Osteoblast (primary cell): ENCODE data around the gene RNF14. TPM values are rescaled to one million over a fixed set of nuclear protein-coding genes. Genes with fewer than 3 reads are reported as not detected.

Experiments
- DNase-seq: peaks from one replicate; pipeline ENCODE4 v3.0.0; 2011; ENCODE audit warnings: low spot score, mixed read lengths; ENCODE audit not compliant: insufficient read length; ENCODE audit errors: missing footprints
- H2AFZ ChIP-seq: 2 replicates; pipeline ENCODE4 v1.6.0; 2011; ENCODE audit warnings: mild to moderate bottlenecking, low read length
- H3K27ac ChIP-seq: 2 replicates; pipeline ENCODE4 v1.5.1; 2011; ENCODE audit warnings: mild to moderate bottlenecking, low read depth, low read length, moderate library complexity
- H3K27me3 ChIP-seq: 2 replicates; pipeline ENCODE4 v1.6.0; 2012; ENCODE audit warnings: mild to moderate bottlenecking, control low read depth, inconsistent platforms, low read length, moderate library complexity; ENCODE audit not compliant: insufficient read depth
- H3K36me3 ChIP-seq: 2 replicates; pipeline ENCODE4 v1.5.1; 2011; ENCODE audit warnings: mild to moderate bottlenecking, low read length, control low read depth, moderate library complexity; ENCODE audit not compliant: insufficient read depth
- H3K4me1 ChIP-seq: 2 replicates; pipeline ENCODE4 v1.5.1; 2011; ENCODE audit warnings: mild to moderate bottlenecking, low read length, control low read depth, moderate library complexity; ENCODE audit not compliant: insufficient read depth
- H3K4me2 ChIP-seq: 2 replicates; pipeline ENCODE4 v1.6.0; 2011; ENCODE audit warnings: mild to moderate bottlenecking, low read length; ENCODE audit not compliant: insufficient read depth
- H3K4me3 ChIP-seq: fragments of 200-600 bp; sonication (generic); 3 replicates; pipeline ENCODE4 v1.5.1; 2012; ENCODE audit warnings: mild to moderate bottlenecking, low read length, inconsistent platforms; ENCODE audit not compliant: insufficient read depth
- H3K79me2 ChIP-seq: 2 replicates; pipeline ENCODE4 v1.6.0; 2012; ENCODE audit warnings: mild to moderate bottlenecking, low read length, control low read depth, inconsistent platforms; ENCODE audit not compliant: insufficient read depth
- H3K9me3 ChIP-seq: 2 replicates; pipeline ENCODE4 v1.5.1; 2011; ENCODE audit warnings: low read depth, low read length, control low read depth
- H4K20me1 ChIP-seq: 2 replicates; pipeline ENCODE4 v1.6.0; 2012; ENCODE audit warnings: mild to moderate bottlenecking, low read length, control low read depth; ENCODE audit not compliant: insufficient read depth
- CTCF ChIP-seq: IDR thresholded peaks from 2 replicates; pipeline ENCODE4 v1.5.1; 2011; ENCODE audit warnings: mild to moderate bottlenecking, low read depth, low read length, moderate library complexity; ENCODE audit errors: extremely low read depth
- total RNA-seq: library from RNA; depleted of rRNA; stranded (reverse); fragments of >200 nt; gene quantifications from 2 replicates; pipeline ENCODE4 v1.2.3, GENCODE V29; 2012

RNF14 gene
- total RNA-seq, 1 donor: 90.8 TPM

DNA sequence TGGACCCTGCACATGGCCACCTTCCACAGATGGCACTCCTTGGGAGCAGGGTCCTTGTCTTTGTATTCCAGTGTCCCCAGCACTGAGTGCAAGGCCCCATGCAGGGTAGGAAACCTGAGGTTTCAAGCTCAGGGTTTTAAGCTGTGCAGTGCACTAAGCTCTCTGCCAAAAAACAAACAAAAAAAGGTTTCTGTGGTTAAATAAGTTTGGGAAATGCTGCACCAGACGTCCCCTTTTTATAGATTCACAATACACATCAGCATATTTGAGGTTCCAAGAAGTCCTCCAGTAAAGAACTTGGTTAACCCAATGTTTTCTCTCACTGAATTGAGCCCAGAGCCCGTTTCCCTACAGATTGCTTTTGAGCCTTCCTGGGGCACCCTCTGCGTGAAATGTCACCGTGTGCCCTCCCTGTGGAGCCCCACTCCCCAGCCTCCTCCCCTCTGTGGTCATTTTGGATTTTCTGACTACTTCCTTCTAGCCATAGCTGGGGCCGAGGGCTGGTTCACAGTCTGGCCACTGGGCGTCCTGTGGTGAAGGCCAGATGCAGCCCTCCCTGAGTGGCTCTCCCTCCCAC lies 28.1 kb upstream of the RNF14 start:
- peaks cover 2% of the 10 kb centered on the region for H4K20me1 ChIP-seq
- peaks cover 18% of the 10 kb centered on the region for H3K4me1 ChIP-seq
- H3K27ac ChIP-seq: peak overlapping the region; percentile 3
- peak; percentile 93 for DNase-seq
- H3K27me3 ChIP-seq: peaks cover 3% of the 10 kb centered on the region
- H2AFZ ChIP-seq: no peak overlapping the region
- no peak overlapping the region for H3K4me3 ChIP-seq
- H3K36me3 ChIP-seq: peaks cover 33% of the 10 kb centered on the region
- peak overlapping the region; percentile 40 for H3K4me2 ChIP-seq
- no peaks in the 10 kb centered on the region for H3K9me3 ChIP-seq
- H3K79me2 ChIP-seq: no peaks in the 10 kb centered on the region
- TF ChIP-seq CTCF: peak; percentile 42

- Histone ChIP-seq H3K9me3 (no peaks in the 10 kb centered on the region), H3K27ac (peak overlapping the region; percentile 3), H3K27me3 (peaks cover 3% of the 10 kb centered on the region), H2AFZ (no peak overlapping the region), H3K36me3 (peaks cover 30% of the 10 kb centered on the region), H3K4me3 (no peak overlapping the region), H4K20me1 (peaks cover 2% of the 10 kb centered on the region), H3K4me1 (peaks cover 18% of the 10 kb centered on the region), H3K79me2 (no peaks in the 10 kb centered on the region), H3K4me2 (peak overlapping the region; percentile 40)
- no peak for DNase-seq
- no peak for TF ChIP-seq CTCF
These were observed 27.6 kb upstream of the RNF14 start for GRCh38 chr5:141941307-141941706.

DNA sequence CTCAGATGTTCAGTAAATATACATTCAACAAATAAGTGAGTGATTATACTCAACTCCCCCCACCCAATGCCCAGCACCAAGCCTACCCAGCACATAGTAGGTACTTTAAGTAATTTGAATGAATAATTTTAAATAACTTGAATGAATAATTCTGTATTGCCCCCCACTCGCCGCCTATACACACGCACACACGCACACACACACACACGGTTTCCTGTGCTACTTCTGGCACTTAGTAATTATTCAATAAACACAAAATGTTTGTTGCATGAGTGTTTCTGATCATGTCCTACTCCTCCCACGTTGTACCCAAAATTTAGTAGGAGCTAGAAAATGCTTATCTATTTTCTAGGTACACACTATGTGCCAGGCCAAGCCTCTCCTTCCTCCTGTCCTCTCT lies 27.1 kb upstream of the RNF14 start:
- peak overlapping the region; percentile 3 for H3K27ac ChIP-seq
- no peak for DNase-seq
- TF ChIP-seq CTCF: no peak
- no peak overlapping the region for H3K4me2 ChIP-seq
- no peak overlapping the region for H2AFZ ChIP-seq
- H4K20me1 ChIP-seq: peaks cover 2% of the 10 kb centered on the region
- peaks cover 25% of the 10 kb centered on the region for H3K36me3 ChIP-seq
- peaks cover 18% of the 10 kb centered on the region for H3K4me1 ChIP-seq
- H3K4me3 ChIP-seq: no peak overlapping the region
- peaks cover 3% of the 10 kb centered on the region for H3K27me3 ChIP-seq
- no peaks in the 10 kb centered on the region for H3K9me3 ChIP-seq
- no peaks in the 10 kb centered on the region for H3K79me2 ChIP-seq

DNA sequence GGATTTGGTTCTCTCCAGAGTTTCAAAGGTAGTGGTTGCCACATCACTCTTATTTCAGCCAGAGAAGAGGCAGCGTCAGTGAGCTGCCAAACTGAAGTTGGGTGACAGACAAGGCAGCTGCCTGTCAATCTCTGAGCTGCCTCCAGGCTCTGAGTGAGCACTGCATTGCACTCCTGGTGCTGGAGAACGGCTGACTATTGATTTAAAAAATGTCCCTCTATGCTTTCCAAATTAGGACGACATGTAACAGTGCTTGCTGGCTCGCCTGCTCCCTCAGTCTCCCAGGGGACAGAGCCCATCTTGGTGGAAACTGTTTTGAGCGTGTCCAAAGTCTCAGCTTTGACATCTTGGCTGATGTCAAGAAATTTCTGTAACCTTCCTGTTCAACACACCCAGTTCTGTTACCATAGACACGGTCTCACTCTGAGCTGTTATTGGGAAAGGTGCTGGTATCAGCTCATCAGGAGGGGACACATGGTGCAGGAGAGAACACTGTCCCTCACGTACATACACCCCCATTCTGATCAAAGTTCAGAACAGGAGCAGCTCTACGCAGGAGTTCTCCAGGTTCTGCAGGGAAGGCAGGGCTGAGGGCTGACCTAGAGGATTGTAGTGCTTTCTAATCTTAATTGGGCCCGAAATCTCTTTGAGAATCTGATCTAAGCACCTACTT lies 26.6 kb upstream of the RNF14 start:
- H3K4me1 ChIP-seq: peaks cover 18% of the 10 kb centered on the region
- no peak overlapping the region for H2AFZ ChIP-seq
- H3K27me3 ChIP-seq: peaks cover 3% of the 10 kb centered on the region
- no peak overlapping the region for H3K4me2 ChIP-seq
- H3K9me3 ChIP-seq: no peaks in the 10 kb centered on the region
- TF ChIP-seq CTCF: no peak
- no peak overlapping the region for H3K4me3 ChIP-seq
- DNase-seq: no peak
- no peaks in the 10 kb centered on the region for H3K79me2 ChIP-seq
- H3K36me3 ChIP-seq: peaks cover 19% of the 10 kb centered on the region
- H4K20me1 ChIP-seq: peaks cover 2% of the 10 kb centered on the region
- no peak overlapping the region for H3K27ac ChIP-seq
